ENCODE measurements around the gene MDFIC.

The MDFIC gene

GRCh38 chr7:114981323-114981722 lies 59.4 kb downstream of the MDFIC start:
- TF ChIP-seq CTCF (IDR thresholded peaks at IDR 0.05; ENCODE audit: borderline replicate concordance, extremely low read depth, low read length, poor library complexity, severe bottlenecking) (no peak), EZH2 (IDR thresholded peaks at IDR 0.05; ENCODE audit: borderline replicate concordance, low read depth, low read length, severe bottlenecking) (no peak)
- H3K4me3 ChIP-seq (ENCODE audit: low read depth in 1 of 2, low read length in 2 of 2), result no peak overlapping the region

GRCh38 chr7:114985116-114985715 lies 63.3 kb downstream of the MDFIC start:
- peaks cover 54% of the 10 kb centered on the region for H3K36me3 ChIP-seq (ENCODE audit: insufficient read depth, low read length)
- H3K9ac ChIP-seq (ENCODE audit: low read depth, low read length), result no peak overlapping the region
- TF ChIP-seq EZH2 (IDR thresholded peaks at IDR 0.05; ENCODE audit: borderline replicate concordance, low read depth, low read length, severe bottlenecking) (no peak), CTCF (IDR thresholded peaks at IDR 0.05; ENCODE audit: borderline replicate concordance, extremely low read depth, low read length, poor library complexity, severe bottlenecking) (no peak)
- H2AFZ ChIP-seq (ENCODE audit: low read depth, low read length), result no peak overlapping the region
- peaks cover 6% of the 10 kb centered on the region for H3K9me3 ChIP-seq (ENCODE audit: insufficient read depth, low read length, severe bottlenecking)
- no peaks in the 10 kb centered on the region for H3K27me3 ChIP-seq (ENCODE audit: insufficient read depth, low read length, poor library complexity)
- no peaks in the 10 kb centered on the region for H4K20me1 ChIP-seq (ENCODE audit: insufficient read depth, low read length)
- DNase-seq (no peak), ATAC-seq (ENCODE audit: insufficient read depth, low read depth) (no peak)
- no peak overlapping the region for H3K4me2 ChIP-seq (ENCODE audit: insufficient read depth, low read length)
- 0 out of 2 replicates have a peak, but pooled peaks cover 7% of the 10 kb centered on the region for H3K79me2 ChIP-seq (ENCODE audit: insufficient read depth, low read length)
- H3K4me3 ChIP-seq (ENCODE audit: low read depth in 1 of 2, low read length in 2 of 2), result no peak overlapping the region
- H3K4me1 ChIP-seq (ENCODE audit: insufficient read depth, low read length), result no peaks in the 10 kb centered on the region
- H3K27ac ChIP-seq (ENCODE audit: low read length), result no peak overlapping the region

More at GRCh38 chr7:114981323-114981722, 59.4 kb downstream of the MDFIC start:
- 0 out of 3 replicates have a peak, but pooled peaks have one; percentile 31 for ATAC-seq (ENCODE audit: insufficient read depth, low read depth)
- Histone ChIP-seq H3K4me2 (ENCODE audit: insufficient read depth, low read length) (no peak overlapping the region), H3K36me3 (ENCODE audit: insufficient read depth, low read length) (peaks cover 45% of the 10 kb centered on the region), H3K9ac (ENCODE audit: low read depth, low read length) (no peak overlapping the region), H3K27ac (ENCODE audit: low read length) (no peak overlapping the region), H3K27me3 (ENCODE audit: insufficient read depth, low read length, poor library complexity) (no peaks in the 10 kb centered on the region), H3K4me1 (ENCODE audit: insufficient read depth, low read length) (no peaks in the 10 kb centered on the region), H2AFZ (ENCODE audit: low read depth, low read length) (no peak overlapping the region), H3K9me3 (ENCODE audit: insufficient read depth, low read length, severe bottlenecking) (no peaks in the 10 kb centered on the region), H4K20me1 (ENCODE audit: insufficient read depth, low read length) (peaks cover 4% of the 10 kb centered on the region; the same call in 1 of the 2 replicates), H3K79me2 (ENCODE audit: insufficient read depth, low read length) (peaks cover 27% of the 10 kb centered on the region)
- DNase-seq, result no peak

- H3K9me3 ChIP-seq (ENCODE audit: insufficient read depth, low read length, severe bottlenecking), result peaks cover 6% of the 10 kb centered on the region
- H4K20me1 ChIP-seq (ENCODE audit: insufficient read depth, low read length), result no peaks in the 10 kb centered on the region
- H3K4me3 ChIP-seq (ENCODE audit: low read depth in 1 of 2, low read length in 2 of 2), result no peak overlapping the region
- H3K36me3 ChIP-seq (ENCODE audit: insufficient read depth, low read length), result peaks cover 47% of the 10 kb centered on the region
- no peak overlapping the region for H3K4me2 ChIP-seq (ENCODE audit: insufficient read depth, low read length)
- no peak overlapping the region for H3K9ac ChIP-seq (ENCODE audit: low read depth, low read length)
- no peaks in the 10 kb centered on the region for H3K27me3 ChIP-seq (ENCODE audit: insufficient read depth, low read length, poor library complexity)
- DNase-seq (no peak), ATAC-seq (ENCODE audit: insufficient read depth, low read depth) (no peak)
- H3K4me1 ChIP-seq (ENCODE audit: insufficient read depth, low read length), result no peaks in the 10 kb centered on the region
- 0 out of 2 replicates have a peak, but pooled peaks cover 7% of the 10 kb centered on the region for H3K79me2 ChIP-seq (ENCODE audit: insufficient read depth, low read length)
- no peak overlapping the region for H3K27ac ChIP-seq (ENCODE audit: low read length)
- TF ChIP-seq EZH2 (IDR thresholded peaks at IDR 0.05; ENCODE audit: borderline replicate concordance, low read depth, low read length, severe bottlenecking) (no peak), CTCF (IDR thresholded peaks at IDR 0.05; ENCODE audit: borderline replicate concordance, extremely low read depth, low read length, poor library complexity, severe bottlenecking) (no peak)
- no peak overlapping the region for H2AFZ ChIP-seq (ENCODE audit: low read depth, low read length)
Measured at GRCh38 chr7:114986190-114987180, 64.6 kb downstream of the MDFIC start.

All from DND-41 (cell line).